HCT116 (cell line): ENCODE data around the gene TRIM37. TPM values are rescaled to one million over a fixed set of nuclear protein-coding genes. Genes with fewer than 3 reads are reported as not detected.
A peak's percentile ranks its signal among the peaks of the same experiment; 100 is the strongest.

Experiments
- ATAC-seq: fragments of 200-7000 bp; cut with Tn5 transposase; 2 replicates; pipeline ENCODE4 v1.9.1; 2020; ENCODE audit warnings: mild to moderate bottlenecking, moderate library complexity
- BruUV-seq: library from RNA; stranded (reverse); fragments of 400-500 nt; replicated peaks from 2 replicates; lab custom pipeline; 2021; lab: Mats Ljungman, UMichigan
- CTCF ChIA-PET: fragments of 300-600 bp; sonication (Branson Sonifier 250); formaldehyde crosslinking; loops from one replicate; lab custom pipeline; 2021; ENCODE audit warnings: antibody characterized with exemption; lab: Charles Lee
- POLR2A ChIA-PET: fragments of 300-600, 350-600 bp; sonication (Branson Sonifier 250); formaldehyde crosslinking; loops from one replicate; lab custom pipeline; 2021; ENCODE audit warnings: antibody characterized with exemption; lab: Charles Lee
- RAD21 ChIA-PET, 2 experiments: fragments of 300-600 bp; sonication (Branson Sonifier 250); formaldehyde crosslinking; loops; one replicate each; lab custom pipeline; 2023; ENCODE audit warnings: low total read pairs in 2 of 2; ENCODE audit not compliant: uncharacterized antibody in 2 of 2, unreplicated experiment in 2 of 2, low non-redundant PET in 1 of 2; lab: Charles Lee
- DNase-seq: peaks from one replicate; pipeline ENCODE4 v3.0.0-alpha.2; 2010; ENCODE audit warnings: low read depth, low spot score
- H2AFZ ChIP-seq: fragments of 200-600 bp; shearing (Covaris generic), sonication (generic); 2 replicates; pipeline ENCODE4 v1.6.1; 2017; ENCODE audit warnings: low read depth, mixed run types, mixed read lengths, antibody characterized with exemption, low read length; ENCODE audit not compliant: poor library complexity, severe bottlenecking
- H3K27ac ChIP-seq: 2 replicates; pipeline ENCODE4 v1.5.1; 2012; ENCODE audit warnings: low read depth, low read length
- H3K27me3 ChIP-seq: fragments of 200-600 bp; sonication (generic); 2 replicates; pipeline ENCODE4 v1.6.1; 2016; ENCODE audit warnings: mixed run types, low read length, mixed read lengths; ENCODE audit not compliant: insufficient read depth
- H3K36me3 ChIP-seq, 2 experiments: fragments of 200-500 bp in 1 of 2; fragments of 200-600 bp in 1 of 2; sonication (Bioruptor generic) in 1 of 2; sonication (generic) in 1 of 2; 2 replicates each; pipeline versions ENCODE4 v1.5.1 to v1.6.1; 2014 to 2016; ENCODE audit warnings: low read length in 2 of 2, inconsistent platforms in 1 of 2, mixed read lengths in 1 of 2, mixed run types in 1 of 2; ENCODE audit not compliant: insufficient read depth in 2 of 2, control insufficient read depth in 1 of 2
- H3K4me1 ChIP-seq, 2 experiments: fragments of 200-600 bp in 1 of 2; sonication (generic) in 1 of 2; 2 replicates each; pipeline versions ENCODE4 v1.5.1 to v1.6.1; 2012 to 2017; ENCODE audit warnings: low read length in 2 of 2, inconsistent platforms in 1 of 2, mild to moderate bottlenecking in 1 of 2, mixed read lengths in 1 of 2, mixed run types in 1 of 2, moderate library complexity in 1 of 2; ENCODE audit not compliant: insufficient read depth in 2 of 2, control insufficient read depth in 1 of 2
- H3K4me2 ChIP-seq: fragments of 200-600 bp; sonication (generic); 2 replicates; pipeline ENCODE4 v1.6.1; 2017; ENCODE audit warnings: mixed run types, low read length, mixed read lengths
- H3K4me3 ChIP-seq, 2 experiments: fragments of 200-600 bp in 1 of 2; sonication (generic) in 1 of 2; replicated peaks in 1 of 2; 2 replicates each; pipeline ENCODE4 v1.5.1; 2011 to 2016; ENCODE audit warnings: low read length in 2 of 2, control low read depth in 1 of 2, low read depth in 1 of 2, mild to moderate bottlenecking in 1 of 2, mixed read lengths in 1 of 2, mixed run types in 1 of 2
- H3K79me2 ChIP-seq: fragments of 200-600 bp; sonication (generic); 2 replicates; pipeline ENCODE4 v1.6.1; 2017; ENCODE audit warnings: mild to moderate bottlenecking, mixed run types, low read length, moderate library complexity, mixed read lengths; ENCODE audit not compliant: insufficient read depth
- H3K9ac ChIP-seq: fragments of 200-600 bp; sonication (generic); 2 replicates; pipeline ENCODE4 v1.6.1; 2016; ENCODE audit warnings: low read length, mixed read lengths
- H3K9me2 ChIP-seq: fragments of 200-600 bp; sonication (generic), shearing (Covaris generic); 2 replicates; pipeline ENCODE4 v1.6.1; 2017; ENCODE audit warnings: mixed run types, mild to moderate bottlenecking, moderate library complexity; ENCODE audit not compliant: insufficient read depth
- H3K9me3 ChIP-seq, 2 experiments: fragments of 200-500 bp in 1 of 2; fragments of 200-600 bp in 1 of 2; sonication (Bioruptor generic) in 1 of 2; sonication (generic) in 1 of 2; 2 replicates each; pipeline ENCODE4 v1.6.1; 2014 to 2017; ENCODE audit warnings: low read length in 2 of 2, mixed read lengths in 2 of 2, inconsistent platforms in 1 of 2, low read depth in 1 of 2, mild to moderate bottlenecking in 1 of 2, mixed run types in 1 of 2, moderate library complexity in 1 of 2; ENCODE audit not compliant: control insufficient read depth in 1 of 2, insufficient read depth in 1 of 2
- H4K20me1 ChIP-seq: fragments of 200-600 bp; sonication (generic), shearing (Covaris generic); 2 replicates; pipeline ENCODE4 v1.6.1; 2017; ENCODE audit warnings: mixed run types, mild to moderate bottlenecking, moderate library complexity; ENCODE audit not compliant: insufficient read depth
- ATF3 ChIP-seq: IDR thresholded peaks from 2 replicates; pipeline ENCODE4 v1.6.1; 2012
- CEBPB ChIP-seq: IDR thresholded peaks from 2 replicates; pipeline ENCODE4 v1.6.1; 2012; ENCODE audit warnings: low read depth
- EZH2 ChIP-seq: fragments of 200-600 bp; sonication (generic); IDR thresholded peaks from 2 replicates; pipeline ENCODE4 v1.6.1; 2017; ENCODE audit warnings: antibody characterized with exemption, mixed run types
- EZH2phosphoT487 ChIP-seq: fragments of 200-600 bp; IDR thresholded peaks from 2 replicates; pipeline ENCODE4 v1.6.1; 2018; ENCODE audit warnings: antibody characterized with exemption, borderline replicate concordance
- JUND ChIP-seq: IDR thresholded peaks from 2 replicates; pipeline ENCODE4 v1.6.1; 2012
- MAX ChIP-seq: IDR thresholded peaks from 2 replicates; pipeline ENCODE4 v1.6.1; 2012
- RAD21 ChIP-seq: IDR thresholded peaks from 2 replicates; pipeline ENCODE4 v1.6.1; 2012; ENCODE audit warnings: low read depth, mild to moderate bottlenecking
- REST ChIP-seq: IDR thresholded peaks from 2 replicates; pipeline ENCODE4 v1.6.1; 2012; ENCODE audit warnings: low read depth
- TCF7L2 ChIP-seq: IDR thresholded peaks from 2 replicates; pipeline ENCODE4 v1.7.0; 2011; ENCODE audit warnings: borderline replicate concordance, inconsistent platforms; ENCODE audit not compliant: insufficient read depth, insufficient read length; ENCODE audit errors: extremely low read depth
- ZBTB33 ChIP-seq: IDR thresholded peaks from 2 replicates; pipeline ENCODE4 v1.6.1; 2011; ENCODE audit warnings: mild to moderate bottlenecking, low read length, moderate library complexity; ENCODE audit not compliant: insufficient replicate concordance; ENCODE audit errors: extremely low read depth
- intact Hi-C: fragments of 100-400 bp; cut with micrococcal nuclease; formaldehyde crosslinking; loops from 2 replicates; pipeline ENCODE4 v1.10.0; 2022
- total RNA-seq: library from RNA; stranded (reverse); gene quantifications from one replicate; pipeline ENCODE4 v1.2.1, GENCODE V29; 2021; ENCODE audit not compliant: unreplicated experiment

TRIM37 gene
- total RNA-seq, 1 experiment from 2014 or later = 55.7 TPM

GRCh38 chr17:59152925-59153324, 46.2 kb upstream of the TRIM37 start:
- intact Hi-C loops = no loop called here
- Histone ChIP-seq H3K4me3 (peak overlapping the region; percentile 71 to 80; a peak in 3 of 4 replicates), H3K4me2 (peak overlapping the region; percentile 86), H3K9me3 (no peaks in the 10 kb centered on the region), H3K27ac (no peak overlapping the region), H3K9me2 (no peaks in the 10 kb centered on the region), H3K79me2 (peaks cover 89% of the 10 kb centered on the region), H3K4me1 (peaks cover 19 to 34% of the 10 kb centered on the region in 2 experiments), H2AFZ (no peak overlapping the region), H4K20me1 (no peaks in the 10 kb centered on the region), H3K36me3 (no peaks in the 10 kb centered on the region), H3K9ac (peak overlapping the region; percentile 94), H3K27me3 (no peaks in the 10 kb centered on the region)
- ChIA-PET RAD21 (no interaction called here), POLR2A (no interaction called here), CTCF (no interaction called here)
- DNase-seq = no peak
- BruUV-seq = no TSS peak
- ATAC-seq = no peak
- TF ChIP-seq TCF7L2 (no peak), MAX (no peak; the same call in 1 of the 2 replicates), ATF3 (no peak), RAD21 (no peak), CEBPB (no peak), EZH2phosphoT487 (no peak), EZH2 (no peak), JUND (no peak), REST (no peak), ZBTB33 (no peak)
